ENCODE measurements around the gene TMEM201.

Gene TMEM201

DNA sequence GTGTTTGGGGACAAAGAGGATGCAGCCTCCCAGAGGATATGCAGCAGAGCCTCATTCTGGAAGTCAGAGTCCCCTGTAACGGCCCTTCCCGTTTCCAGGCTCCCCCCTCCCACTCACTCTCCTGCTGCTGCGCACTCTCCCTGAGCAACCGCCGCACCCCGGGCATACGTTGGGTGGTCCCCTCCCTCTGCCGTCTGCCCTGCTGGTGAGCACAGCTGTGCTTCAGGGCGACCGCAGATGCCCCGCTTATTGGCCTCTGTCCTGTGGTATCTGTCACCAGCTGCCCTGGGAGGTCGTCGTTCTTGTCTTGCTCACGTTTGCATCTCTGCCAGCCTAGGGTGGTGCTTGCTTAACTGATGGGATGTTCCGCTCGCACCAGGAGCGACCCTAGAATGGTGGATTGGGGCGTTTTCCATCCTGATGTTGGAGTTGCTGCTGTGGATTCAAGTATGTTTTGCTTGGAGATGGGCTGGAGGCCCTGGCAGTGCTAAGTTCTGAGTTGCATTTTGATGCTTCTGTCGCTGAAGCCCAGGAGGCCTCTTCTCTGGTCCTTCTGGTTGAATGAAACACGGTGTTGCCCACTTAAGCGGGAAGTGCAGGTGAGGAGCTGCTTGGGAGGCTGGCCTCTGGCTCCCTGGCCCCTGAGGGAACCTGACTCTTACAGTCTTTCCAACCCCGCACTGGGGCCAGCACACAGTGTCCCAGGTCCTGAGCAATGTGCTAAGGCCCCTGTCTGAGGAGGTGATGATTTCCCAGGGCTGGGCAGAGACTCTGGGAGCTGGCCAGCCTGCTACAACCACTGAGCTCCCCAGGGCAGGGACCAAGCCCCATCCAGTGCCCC is 3.2 kb downstream of the TMEM201 start:
- no peaks in the 10 kb centered on the region for H3K9me3 Mint-ChIP-seq
- no peak for DNase-seq (ENCODE audit: low spot score)
- peaks cover 23% of the 10 kb centered on the region for H3K4me1 Mint-ChIP-seq (ENCODE audit: low read depth)
- H3K27me3 Mint-ChIP-seq (ENCODE audit: low read depth): no peaks in the 10 kb centered on the region
- peaks cover 1% of the 10 kb centered on the region for H3K36me3 Mint-ChIP-seq (ENCODE audit: low read depth)
- peak overlapping the region; percentile 10 for H3K4me3 Mint-ChIP-seq
- H3K27ac Mint-ChIP-seq: no peak overlapping the region

DNA sequence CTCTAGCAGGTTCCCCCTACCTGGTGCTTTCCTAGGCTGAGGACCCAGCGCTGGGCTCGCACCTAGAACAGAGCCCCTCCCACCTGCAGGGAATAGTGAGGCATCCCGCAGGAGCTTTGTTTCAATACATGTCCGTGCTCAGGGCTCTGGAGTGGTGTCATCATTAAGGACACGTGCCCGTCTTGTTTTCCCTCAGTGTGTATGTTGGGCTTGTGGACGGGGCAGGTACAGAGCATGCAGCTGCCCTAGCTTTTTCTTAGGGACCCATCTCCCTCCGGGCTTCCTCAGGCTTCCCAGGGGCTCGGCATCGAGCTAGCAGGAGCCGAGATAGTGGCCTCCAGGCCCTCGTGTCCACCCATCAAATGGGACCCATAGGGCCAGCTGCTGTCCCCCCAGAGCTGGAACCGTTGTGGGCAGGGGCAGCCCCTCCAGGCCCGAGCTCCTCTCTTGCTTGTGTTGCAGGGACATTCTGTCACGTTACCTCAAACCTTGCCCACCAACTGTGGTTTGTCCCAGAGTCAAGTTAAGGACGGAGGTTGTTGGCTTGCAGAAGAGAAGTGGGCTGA is 3.9 kb downstream of the TMEM201 start:
- Mint-ChIP-seq H3K4me3 (no peak overlapping the region), H3K27ac (no peak overlapping the region), H3K27me3 (ENCODE audit: low read depth) (no peaks in the 10 kb centered on the region), H3K4me1 (ENCODE audit: low read depth) (peaks cover 23% of the 10 kb centered on the region), H3K36me3 (ENCODE audit: low read depth) (peaks cover 1% of the 10 kb centered on the region), H3K9me3 (no peaks in the 10 kb centered on the region)
- no peak for DNase-seq (ENCODE audit: low spot score)

DNA sequence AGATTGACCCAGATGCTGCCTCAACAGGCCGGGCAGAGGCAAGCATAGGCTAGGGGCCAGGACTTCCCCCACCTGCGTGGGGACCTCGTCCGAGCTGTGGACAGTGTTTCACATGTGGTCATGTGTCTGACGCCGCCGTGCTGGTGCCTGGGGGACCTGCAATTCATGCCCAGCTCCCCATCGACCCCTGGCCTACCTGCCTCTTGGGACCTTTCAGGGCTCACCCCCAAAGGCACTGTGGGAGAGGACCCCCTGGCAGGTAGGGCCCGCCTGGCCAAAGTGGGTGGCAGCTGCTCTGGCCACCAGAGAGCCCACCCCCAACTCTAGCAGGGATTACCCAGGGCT is 4.4 kb downstream of the TMEM201 start:
- H3K27ac Mint-ChIP-seq: peak overlapping the region; percentile 72

DNA sequence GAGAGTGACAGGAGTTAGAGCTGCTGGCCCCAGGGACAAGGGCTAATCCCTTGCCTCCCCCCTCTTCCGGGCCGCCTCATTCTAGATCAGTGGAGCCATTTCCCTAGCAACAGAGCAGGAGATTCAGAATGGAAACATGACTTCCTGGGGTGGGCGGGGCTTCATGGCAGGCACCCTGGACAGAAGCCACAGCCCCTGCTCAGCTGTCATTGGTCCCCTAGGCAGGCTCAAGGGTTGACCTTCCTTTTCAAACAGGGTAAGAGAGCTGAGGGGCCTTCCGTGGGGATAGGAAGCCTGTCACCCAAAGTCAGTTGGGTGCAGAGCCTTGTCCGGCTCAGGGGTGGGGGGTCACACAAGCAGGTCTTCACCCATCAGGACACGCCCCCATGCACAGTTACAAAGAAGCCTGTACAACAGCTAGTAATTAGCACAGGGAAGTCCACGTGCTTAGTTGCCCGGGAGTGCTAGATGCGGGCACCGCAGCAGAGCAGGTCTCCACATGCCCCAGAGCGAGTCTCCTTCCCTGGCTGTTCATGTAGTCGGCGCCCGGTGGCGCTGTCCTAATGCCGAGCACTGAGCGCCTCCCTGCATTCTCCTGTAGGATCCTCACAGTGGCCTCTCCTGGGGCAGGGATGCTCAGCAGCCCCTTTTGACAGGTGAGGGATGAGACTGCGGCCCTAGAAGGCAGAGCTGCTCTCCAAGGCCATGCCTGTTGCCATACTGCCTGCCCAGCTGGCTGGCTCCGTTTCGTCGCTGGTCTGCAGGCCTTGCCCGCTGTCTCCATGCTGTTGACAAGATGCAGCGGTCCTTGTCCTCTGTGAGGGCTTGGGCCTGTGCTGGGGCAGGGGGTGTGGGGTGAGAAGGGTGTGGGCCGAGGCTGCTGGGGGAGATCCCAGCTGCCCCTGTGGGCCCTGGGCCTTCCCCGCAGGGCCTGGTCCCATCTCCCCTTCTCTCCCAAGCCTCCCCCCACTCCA is 5.1 kb downstream of the TMEM201 start:
- no peaks in the 10 kb centered on the region for H3K27me3 Mint-ChIP-seq (ENCODE audit: low read depth)
- H3K9me3 Mint-ChIP-seq: no peaks in the 10 kb centered on the region
- DNase-seq (ENCODE audit: low spot score): peak; percentile 57
- peaks cover 5% of the 10 kb centered on the region for H3K36me3 Mint-ChIP-seq (ENCODE audit: low read depth)
- no peak overlapping the region for H3K4me3 Mint-ChIP-seq
- peaks cover 21% of the 10 kb centered on the region for H3K4me1 Mint-ChIP-seq (ENCODE audit: low read depth)
- peak overlapping the region; percentile 72 for H3K27ac Mint-ChIP-seq

More for the DNA sequence above, 4.4 kb downstream of the TMEM201 start:
- peaks cover 3% of the 10 kb centered on the region for H3K36me3 Mint-ChIP-seq (ENCODE audit: low read depth)
- DNase-seq (ENCODE audit: low spot score): no peak
- H3K4me3 Mint-ChIP-seq: no peak overlapping the region
- peaks cover 21% of the 10 kb centered on the region for H3K4me1 Mint-ChIP-seq (ENCODE audit: low read depth)
- H3K27me3 Mint-ChIP-seq (ENCODE audit: low read depth): no peaks in the 10 kb centered on the region
- no peaks in the 10 kb centered on the region for H3K9me3 Mint-ChIP-seq

DNA sequence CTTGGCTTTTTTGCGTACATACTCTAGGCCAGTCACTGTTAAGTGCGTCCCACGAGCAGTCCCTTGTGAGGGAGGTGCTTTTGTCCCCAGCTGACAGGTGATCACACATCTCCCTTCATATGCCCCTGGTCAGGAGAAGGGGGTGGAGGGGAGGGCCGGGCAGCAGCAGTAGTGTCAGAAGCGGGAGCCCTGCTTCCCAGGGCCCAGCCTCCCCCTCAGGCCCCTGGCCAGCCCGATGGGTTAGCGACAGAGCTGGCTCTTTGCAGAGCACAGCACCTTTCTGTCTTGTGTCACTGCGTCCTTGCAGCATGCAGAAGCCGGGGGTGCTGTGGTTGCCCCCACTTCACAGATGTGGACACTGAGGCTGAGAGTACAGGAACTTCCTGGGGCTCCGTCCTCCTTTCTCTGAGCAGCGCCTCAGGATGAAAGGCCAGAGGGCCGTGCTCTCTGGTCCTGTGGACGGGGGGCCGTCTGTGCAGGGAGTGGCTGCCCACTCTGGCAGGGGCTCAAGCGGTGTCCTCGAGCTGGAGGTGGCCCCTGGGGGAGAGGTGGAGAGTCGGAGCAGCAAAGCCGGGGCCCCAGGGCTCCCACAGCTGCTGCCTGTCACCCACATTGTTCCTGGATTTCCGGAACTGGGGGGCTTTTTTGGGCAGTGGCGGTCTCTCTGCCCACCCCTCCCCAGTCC is 5.9 kb downstream of the TMEM201 start:
- peaks cover 5% of the 10 kb centered on the region for H3K36me3 Mint-ChIP-seq (ENCODE audit: low read depth)
- no peaks in the 10 kb centered on the region for H3K27me3 Mint-ChIP-seq (ENCODE audit: low read depth)
- no peak overlapping the region for H3K4me3 Mint-ChIP-seq
- H3K4me1 Mint-ChIP-seq (ENCODE audit: low read depth): peaks cover 19% of the 10 kb centered on the region
- no peak for DNase-seq (ENCODE audit: low spot score)
- H3K9me3 Mint-ChIP-seq: no peaks in the 10 kb centered on the region
- no peak overlapping the region for H3K27ac Mint-ChIP-seq

DNA sequence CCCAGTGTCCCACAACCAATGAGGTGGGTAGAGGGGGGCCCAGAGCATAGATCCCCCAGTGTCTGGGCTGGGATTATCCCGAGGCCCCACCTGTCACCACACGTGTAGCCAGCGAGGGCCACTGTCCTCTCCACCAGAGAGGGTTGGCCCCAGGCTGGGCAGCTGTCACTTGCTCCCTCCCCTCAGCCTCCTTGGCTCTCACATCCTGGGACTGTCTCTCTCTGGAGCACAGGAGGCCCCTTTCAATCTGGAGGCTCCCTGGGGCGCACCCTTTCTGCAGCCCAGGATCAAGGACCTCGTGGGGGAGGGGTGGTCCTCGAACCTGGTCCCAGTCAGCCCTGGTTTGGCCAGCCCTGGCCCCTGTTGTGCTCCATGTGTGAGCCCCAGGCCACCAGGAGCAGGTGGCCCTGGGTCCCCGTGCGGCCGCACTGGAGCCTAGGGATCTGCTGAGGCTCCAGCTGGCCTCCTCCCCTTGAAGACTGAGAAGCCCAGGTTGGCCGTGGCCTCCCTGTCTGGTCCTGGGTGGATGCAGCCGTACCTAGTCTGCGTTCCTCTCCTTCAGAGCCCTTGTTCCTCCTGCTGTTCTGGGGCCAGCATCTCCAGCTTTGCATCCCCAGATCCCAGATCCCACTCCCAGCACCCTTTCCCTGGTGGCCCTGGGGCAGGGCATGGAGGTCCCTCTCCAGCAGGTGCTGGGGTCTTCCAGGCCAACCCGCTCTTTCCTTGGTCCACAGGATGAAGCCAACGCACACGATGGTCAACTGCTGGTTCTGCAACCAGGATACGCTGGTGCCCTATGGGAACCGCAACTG is 6.7 kb downstream of the TMEM201 start:
- H3K27me3 Mint-ChIP-seq (ENCODE audit: low read depth): no peaks in the 10 kb centered on the region
- no peak overlapping the region for H3K27ac Mint-ChIP-seq
- no peaks in the 10 kb centered on the region for H3K9me3 Mint-ChIP-seq
- H3K4me1 Mint-ChIP-seq (ENCODE audit: low read depth): peaks cover 16% of the 10 kb centered on the region
- no peak for DNase-seq (ENCODE audit: low spot score)
- peaks cover 7% of the 10 kb centered on the region for H3K36me3 Mint-ChIP-seq (ENCODE audit: low read depth)
- H3K4me3 Mint-ChIP-seq: no peak overlapping the region

DNA sequence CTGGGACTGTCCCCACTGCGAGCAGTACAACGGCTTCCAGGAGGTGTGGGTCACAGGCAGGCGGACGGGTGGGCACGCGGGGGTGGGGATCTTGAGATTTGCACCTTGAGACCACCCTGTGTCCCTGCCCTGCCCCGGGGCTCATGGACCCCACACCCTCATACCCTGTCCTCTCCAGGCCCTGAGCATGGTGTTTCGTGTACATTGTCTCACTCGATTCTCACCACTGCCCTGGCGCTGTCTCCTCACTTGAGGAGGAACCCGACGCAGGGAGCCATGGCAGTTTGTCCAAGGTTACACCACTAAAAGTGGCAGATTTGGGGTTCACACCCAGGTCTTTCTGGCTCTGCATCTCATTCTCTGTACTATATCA is 7.2 kb downstream of the TMEM201 start:
- H3K4me1 Mint-ChIP-seq (ENCODE audit: low read depth): peaks cover 10% of the 10 kb centered on the region
- peaks cover 7% of the 10 kb centered on the region for H3K36me3 Mint-ChIP-seq (ENCODE audit: low read depth)
- H3K27ac Mint-ChIP-seq: no peak overlapping the region
- DNase-seq (ENCODE audit: low spot score): no peak
- no peaks in the 10 kb centered on the region for H3K9me3 Mint-ChIP-seq
- no peak overlapping the region for H3K4me3 Mint-ChIP-seq
- H3K27me3 Mint-ChIP-seq (ENCODE audit: low read depth): no peaks in the 10 kb centered on the region

DNA sequence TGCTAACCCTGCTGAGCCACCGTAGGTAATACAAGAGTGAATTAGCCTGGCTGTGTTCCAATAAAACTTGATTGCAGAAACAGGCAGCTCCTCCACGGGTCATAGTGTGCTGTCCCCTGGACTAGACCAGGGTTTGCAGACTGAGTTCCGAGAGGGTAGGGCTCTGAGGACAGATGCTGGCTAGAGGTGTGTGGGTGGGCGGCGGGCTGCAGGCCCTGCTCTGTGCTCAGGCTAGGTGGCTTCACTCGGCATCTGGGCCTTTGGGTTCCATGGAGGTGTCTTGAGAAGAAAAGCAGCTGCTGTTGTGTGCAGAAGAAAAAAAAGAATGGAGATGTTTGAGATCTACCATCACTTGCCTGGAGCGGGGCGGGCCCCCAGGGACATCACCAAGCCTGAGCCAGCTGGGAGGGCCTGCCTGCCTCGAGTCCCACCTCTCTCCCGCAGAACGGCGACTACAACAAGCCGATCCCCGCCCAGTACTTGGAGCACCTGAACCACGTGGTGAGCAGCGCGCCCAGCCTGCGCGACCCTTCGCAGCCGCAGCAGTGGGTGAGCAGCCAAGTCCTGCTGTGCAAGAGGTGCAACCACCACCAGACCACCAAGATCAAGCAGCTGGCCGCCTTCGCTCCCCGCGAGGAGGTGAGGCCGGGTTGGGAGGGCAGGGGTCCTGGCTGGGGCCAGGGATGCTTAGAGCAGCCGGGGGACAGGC is 7.9 kb downstream of the TMEM201 start:
- DNase-seq (ENCODE audit: low spot score): no peak
- Mint-ChIP-seq H3K27ac (peak overlapping the region; percentile 7), H3K27me3 (ENCODE audit: low read depth) (no peaks in the 10 kb centered on the region), H3K4me3 (no peak overlapping the region), H3K9me3 (no peaks in the 10 kb centered on the region), H3K4me1 (ENCODE audit: low read depth) (peaks cover 10% of the 10 kb centered on the region), H3K36me3 (ENCODE audit: low read depth) (peaks cover 7% of the 10 kb centered on the region)

DNA sequence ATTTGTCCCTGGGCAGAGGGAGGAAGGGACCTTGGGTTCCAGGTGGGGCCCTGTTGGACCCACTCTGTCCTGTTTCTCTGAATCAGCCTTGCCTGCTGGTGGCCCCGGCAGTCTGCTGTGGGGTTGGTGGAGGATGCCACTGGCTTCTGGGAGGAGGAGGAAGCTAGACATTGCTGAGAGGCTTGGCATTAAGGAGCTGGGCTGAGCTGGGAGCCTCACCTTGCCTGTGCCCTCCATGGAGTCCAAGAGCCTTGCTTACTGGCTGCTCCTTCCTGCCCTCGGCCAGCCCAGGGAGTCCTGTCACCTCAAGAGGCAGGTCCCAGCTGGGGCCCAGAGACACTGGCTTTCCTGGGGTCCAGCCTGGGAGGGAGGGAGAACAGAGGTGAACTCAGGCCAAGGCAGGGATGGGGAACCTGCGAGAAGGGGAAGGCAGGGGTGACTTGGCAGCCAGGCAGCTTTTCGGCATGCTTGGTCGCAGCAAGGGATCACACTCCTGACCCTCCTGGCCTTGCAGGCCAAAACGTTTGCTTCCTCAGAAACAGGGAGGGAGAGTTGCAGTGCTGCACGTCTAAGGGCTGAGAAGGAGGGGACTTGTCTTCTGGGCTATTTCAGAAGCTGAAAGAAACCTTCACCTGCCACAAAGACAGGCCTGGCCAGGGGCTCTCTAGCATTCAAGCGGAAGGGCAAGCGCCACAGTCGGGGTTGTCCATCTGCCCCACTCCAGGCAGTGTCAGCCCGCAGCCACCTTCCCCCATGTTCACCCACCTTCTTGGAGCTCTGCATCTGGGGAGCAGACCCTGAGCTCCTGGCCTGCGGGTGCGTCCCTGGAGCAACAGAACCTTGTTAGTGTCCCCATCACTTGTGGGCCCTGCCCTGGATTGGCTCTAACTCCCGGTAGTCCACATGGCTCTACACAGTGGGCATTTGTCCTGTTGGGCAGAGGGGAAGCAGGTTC is 8.9 kb downstream of the TMEM201 start:
- Mint-ChIP-seq H3K4me3 (no peak overlapping the region), H3K9me3 (no peaks in the 10 kb centered on the region), H3K36me3 (ENCODE audit: low read depth) (peaks cover 7% of the 10 kb centered on the region), H3K27me3 (ENCODE audit: low read depth) (no peaks in the 10 kb centered on the region), H3K4me1 (ENCODE audit: low read depth) (peaks cover 10% of the 10 kb centered on the region), H3K27ac (no peak overlapping the region)
- no peak for DNase-seq (ENCODE audit: low spot score)

DNA sequence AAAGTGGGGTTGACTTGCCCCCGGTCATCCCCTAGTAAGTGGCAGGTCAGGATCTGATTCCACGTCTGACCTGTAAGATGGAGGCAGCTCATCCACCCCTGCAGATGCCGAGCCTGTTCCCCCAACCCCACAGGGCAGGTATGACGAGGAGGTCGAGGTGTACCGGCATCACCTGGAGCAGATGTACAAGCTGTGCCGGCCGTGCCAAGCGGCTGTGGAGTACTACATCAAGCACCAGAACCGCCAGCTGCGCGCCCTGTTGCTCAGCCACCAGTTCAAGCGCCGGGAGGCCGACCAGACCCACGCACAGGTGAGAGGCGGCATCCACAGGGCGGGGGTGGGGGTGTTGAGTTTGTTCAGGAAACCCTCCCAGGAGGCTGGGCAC is 9.6 kb downstream of the TMEM201 start:
- no peaks in the 10 kb centered on the region for H3K27me3 Mint-ChIP-seq (ENCODE audit: low read depth)
- H3K9me3 Mint-ChIP-seq: no peaks in the 10 kb centered on the region
- peaks cover 4% of the 10 kb centered on the region for H3K4me1 Mint-ChIP-seq (ENCODE audit: low read depth)
- no peak for DNase-seq (ENCODE audit: low spot score)
- H3K27ac Mint-ChIP-seq: no peak overlapping the region
- H3K36me3 Mint-ChIP-seq (ENCODE audit: low read depth): peaks cover 7% of the 10 kb centered on the region
- no peak overlapping the region for H3K4me3 Mint-ChIP-seq

DNA sequence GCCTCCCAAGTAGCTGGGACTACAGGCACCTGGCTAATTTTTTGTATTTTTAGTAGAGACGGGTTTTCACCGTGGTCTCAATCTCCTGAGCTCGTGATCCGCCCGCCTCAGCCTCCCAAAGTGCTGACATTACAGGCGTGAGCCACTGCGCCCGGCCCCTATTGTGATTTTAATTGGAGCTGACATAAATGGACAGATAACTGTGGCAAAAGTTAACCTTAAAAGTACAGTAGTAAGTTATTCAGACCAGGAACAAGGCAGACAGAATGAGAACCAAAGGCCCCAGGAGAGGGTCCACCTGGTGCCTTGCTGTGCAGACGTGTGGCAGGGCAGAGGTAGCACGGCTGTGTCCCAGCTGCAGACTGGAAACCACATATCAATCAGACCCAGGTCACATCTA is 11.0 kb downstream of the TMEM201 start:
- Mint-ChIP-seq H3K27ac (no peak overlapping the region), H3K4me1 (ENCODE audit: low read depth) (no peaks in the 10 kb centered on the region), H3K4me3 (no peak overlapping the region), H3K9me3 (no peaks in the 10 kb centered on the region), H3K36me3 (ENCODE audit: low read depth) (peaks cover 7% of the 10 kb centered on the region), H3K27me3 (ENCODE audit: low read depth) (no peaks in the 10 kb centered on the region)
- no peak for DNase-seq (ENCODE audit: low spot score)

Data from T-helper 2 cell treated with Interferon-gamma antibody and Interleukin-4, amounts not matched to agents 5 μg/mL and 100 μg/mL, for 36 hours (primary cell).